ENCODE results near the gene DCP2. TPM values are rescaled to one million over a fixed set of nuclear protein-coding genes. Genes with fewer than 3 reads are reported as not detected.

Gene DCP2
- total and polyA plus RNA-seq, 2 experiments from 2014 or later, result 8.1 to 17.4 TPM

DNA sequence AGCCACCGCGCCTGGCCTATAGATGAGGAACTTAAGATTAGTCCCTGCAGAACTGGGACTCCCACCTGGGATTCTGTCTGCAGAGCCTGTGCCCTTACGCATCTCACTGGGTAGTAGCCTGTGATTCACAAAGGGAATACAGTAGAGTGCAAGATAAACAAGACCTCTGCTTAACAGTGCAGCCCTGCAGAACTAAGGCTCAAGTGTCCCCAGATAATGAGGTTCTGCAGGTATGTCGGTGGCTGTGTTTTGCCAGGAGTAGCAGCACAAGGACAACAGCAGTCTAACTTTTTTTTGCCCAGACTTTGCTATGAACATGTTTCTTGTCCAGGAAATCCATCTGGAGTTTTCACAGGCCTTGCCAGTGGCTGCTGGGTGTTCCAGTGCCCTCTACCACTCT, 59.7 kb downstream of the DCP2 start:
- no peaks in the 10 kb centered on the region for H4K20me1 ChIP-seq (ENCODE audit: insufficient read depth)
- H3K4me3 ChIP-seq, result no peak overlapping the region
- no peaks in the 10 kb centered on the region for H3K9me2 ChIP-seq (ENCODE audit: insufficient read depth)
- no peak for DNase-seq
- no peaks in the 10 kb centered on the region for H3K36me3 ChIP-seq (ENCODE audit: low read depth)
- H3K27me3 ChIP-seq (replicated peaks; ENCODE audit: insufficient read depth), result no peaks in the 10 kb centered on the region
- no peak overlapping the region for H2AFZ ChIP-seq
- in situ Hi-C loops (cut with MboI), result no loop called here
- no peaks in the 10 kb centered on the region for H3K9me3 ChIP-seq (ENCODE audit: low read depth)
- peaks cover 26% of the 10 kb centered on the region for H3K4me1 ChIP-seq (ENCODE audit: insufficient read depth)
- no peak overlapping the region for H3K9ac ChIP-seq
- H3K27ac ChIP-seq, result no peak overlapping the region
- no peaks in the 10 kb centered on the region for H3K79me2 ChIP-seq (ENCODE audit: insufficient read depth)
- peaks cover 23% of the 10 kb centered on the region for H3F3A ChIP-seq (ENCODE audit: insufficient read depth)
- no peak overlapping the region for H3K4me2 ChIP-seq (ENCODE audit: unreplicated experiment)
- TF ChIP-seq EZH2phosphoT487 (IDR thresholded peaks at IDR 0.05; ENCODE audit: insufficient read depth, low read depth) (no peak), EZH2 (IDR thresholded peaks at IDR 0.05; ENCODE audit: insufficient read depth, poor library complexity, severe bottlenecking) (no peak)
- WGBS, 2 experiments (ENCODE audit: low coverage in 1 of 2, low lambda C conversion rate in 2 of 2, missing lambda C conversion rate in 2 of 2), result 98 to 99% methylated on average over 4 of the region's 4 CpGs

DNA sequence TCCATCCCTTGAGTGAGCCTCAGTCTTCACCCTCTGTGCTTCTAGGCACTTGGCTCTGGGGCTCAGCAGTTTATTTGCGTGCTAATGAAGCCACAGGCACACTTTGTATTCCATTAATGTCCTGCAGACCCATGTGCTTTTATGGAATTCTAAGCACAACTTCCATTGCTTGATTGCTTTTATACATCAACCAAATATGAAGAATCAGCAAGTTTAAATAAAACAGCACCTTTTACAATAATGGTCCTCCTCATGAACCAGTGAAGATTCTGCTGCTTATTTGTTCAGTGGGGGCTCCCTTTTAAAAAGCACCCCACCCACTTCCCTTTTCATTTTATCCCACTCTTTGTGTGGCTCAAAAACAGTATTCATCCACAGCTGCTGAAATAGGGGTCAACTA, 60.2 kb downstream of the DCP2 start:
- no peak overlapping the region for H3K4me2 ChIP-seq (ENCODE audit: unreplicated experiment)
- no peaks in the 10 kb centered on the region for H3K27me3 ChIP-seq (replicated peaks; ENCODE audit: insufficient read depth)
- H3K4me3 ChIP-seq, result no peak overlapping the region
- no peaks in the 10 kb centered on the region for H3K9me3 ChIP-seq (ENCODE audit: low read depth)
- H3K79me2 ChIP-seq (ENCODE audit: insufficient read depth), result no peaks in the 10 kb centered on the region
- H3K36me3 ChIP-seq (ENCODE audit: low read depth), result no peaks in the 10 kb centered on the region
- no peak for TF ChIP-seq EZH2 (IDR thresholded peaks at IDR 0.05; ENCODE audit: insufficient read depth, poor library complexity, severe bottlenecking)
- TF ChIP-seq EZH2phosphoT487 (IDR thresholded peaks at IDR 0.05; ENCODE audit: insufficient read depth, low read depth), result no peak
- no peaks in the 10 kb centered on the region for H3K9me2 ChIP-seq (ENCODE audit: insufficient read depth)
- H4K20me1 ChIP-seq (ENCODE audit: insufficient read depth), result no peaks in the 10 kb centered on the region
- no peak overlapping the region for H3K9ac ChIP-seq
- 100% methylated on average over 1 of the region's 1 CpG for WGBS, 2 experiments (ENCODE audit: low coverage in 1 of 2, low lambda C conversion rate in 2 of 2, missing lambda C conversion rate in 2 of 2)
- H3K27ac ChIP-seq, result no peak overlapping the region
- H3F3A ChIP-seq (ENCODE audit: insufficient read depth), result peaks cover 23% of the 10 kb centered on the region
- DNase-seq, result no peak
- in situ Hi-C loops (cut with MboI), result no loop called here
- no peak overlapping the region for H2AFZ ChIP-seq
- H3K4me1 ChIP-seq (ENCODE audit: insufficient read depth), result peaks cover 26% of the 10 kb centered on the region

DNA sequence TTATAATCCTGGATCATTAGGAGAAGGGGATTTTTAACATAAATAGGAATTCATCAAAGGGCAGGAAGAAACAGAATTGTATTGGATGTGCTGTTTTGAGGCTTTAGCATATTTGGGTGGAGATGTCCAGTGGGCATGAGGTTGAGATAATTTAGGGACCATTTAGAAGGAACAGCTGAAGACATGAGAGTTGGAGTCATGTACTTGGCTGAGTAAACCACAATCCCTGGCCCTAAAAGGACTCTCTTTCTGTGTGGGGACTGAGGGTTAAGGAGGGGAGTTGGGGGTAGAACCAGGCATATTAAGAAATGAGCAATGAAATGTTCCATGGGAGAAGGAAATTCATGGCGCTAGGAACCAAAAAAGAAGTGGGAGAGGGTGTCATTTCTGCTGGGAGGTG, 61.5 kb downstream of the DCP2 start:
- TF ChIP-seq EZH2 (IDR thresholded peaks at IDR 0.05; ENCODE audit: insufficient read depth, poor library complexity, severe bottlenecking), result no peak
- TF ChIP-seq EZH2phosphoT487 (IDR thresholded peaks at IDR 0.05; ENCODE audit: insufficient read depth, low read depth), result no peak
- WGBS, 2 experiments (ENCODE audit: low coverage in 1 of 2, low lambda C conversion rate in 2 of 2, missing lambda C conversion rate in 2 of 2), result 100% methylated on average over 1 of the region's 1 CpG
- Histone ChIP-seq H3K27ac (no peak overlapping the region), H3K4me2 (ENCODE audit: unreplicated experiment) (no peak overlapping the region), H3K79me2 (ENCODE audit: insufficient read depth) (no peaks in the 10 kb centered on the region), H3K9ac (no peak overlapping the region), H3K9me3 (ENCODE audit: low read depth) (no peaks in the 10 kb centered on the region), H3K4me3 (no peak overlapping the region), H3K9me2 (ENCODE audit: insufficient read depth) (no peaks in the 10 kb centered on the region), H2AFZ (no peak overlapping the region), H4K20me1 (ENCODE audit: insufficient read depth) (no peaks in the 10 kb centered on the region), H3F3A (ENCODE audit: insufficient read depth) (peaks cover 16% of the 10 kb centered on the region), H3K4me1 (ENCODE audit: insufficient read depth) (peaks cover 27% of the 10 kb centered on the region), H3K36me3 (ENCODE audit: low read depth) (no peaks in the 10 kb centered on the region), H3K27me3 (replicated peaks; ENCODE audit: insufficient read depth) (no peaks in the 10 kb centered on the region)
- in situ Hi-C loops (cut with MboI), result no loop called here
- DNase-seq, result no peak

DNA sequence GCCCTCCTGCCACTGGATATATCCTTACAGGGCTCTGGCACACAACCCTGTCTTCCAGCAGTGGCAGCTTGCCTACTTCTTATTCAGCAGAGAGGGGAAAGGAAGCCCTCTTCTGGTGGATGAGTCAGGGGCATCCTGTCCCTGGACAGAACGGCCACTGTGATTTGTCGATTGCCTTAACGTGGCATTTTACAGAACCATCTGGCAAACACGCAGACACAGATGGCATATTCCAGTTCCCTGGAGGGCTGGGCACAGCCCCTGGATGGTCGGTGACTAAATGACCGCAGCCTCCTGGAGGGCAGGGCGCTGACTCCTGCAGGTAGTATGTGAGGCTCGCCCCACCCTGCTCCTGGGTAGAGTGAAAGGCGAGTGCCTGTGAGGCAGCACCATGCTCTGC, 62.1 kb downstream of the DCP2 start:
- in situ Hi-C loops (cut with MboI), result no loop called here
- H4K20me1 ChIP-seq (ENCODE audit: insufficient read depth), result no peaks in the 10 kb centered on the region
- no peak overlapping the region for H3K4me3 ChIP-seq
- DNase-seq, result peak; percentile 77
- H3K4me1 ChIP-seq (ENCODE audit: insufficient read depth), result peaks cover 29% of the 10 kb centered on the region
- H3F3A ChIP-seq (ENCODE audit: insufficient read depth), result peaks cover 10% of the 10 kb centered on the region
- no peak overlapping the region for H3K4me2 ChIP-seq (ENCODE audit: unreplicated experiment)
- H3K9me3 ChIP-seq (ENCODE audit: low read depth), result no peaks in the 10 kb centered on the region
- H3K36me3 ChIP-seq (ENCODE audit: low read depth), result no peaks in the 10 kb centered on the region
- no peak overlapping the region for H3K27ac ChIP-seq
- no peak for TF ChIP-seq EZH2 (IDR thresholded peaks at IDR 0.05; ENCODE audit: insufficient read depth, poor library complexity, severe bottlenecking)
- no peak for TF ChIP-seq EZH2phosphoT487 (IDR thresholded peaks at IDR 0.05; ENCODE audit: insufficient read depth, low read depth)
- H3K9ac ChIP-seq, result no peak overlapping the region
- no peak overlapping the region for H2AFZ ChIP-seq
- no peaks in the 10 kb centered on the region for H3K9me2 ChIP-seq (ENCODE audit: insufficient read depth)
- H3K27me3 ChIP-seq (replicated peaks; ENCODE audit: insufficient read depth), result no peaks in the 10 kb centered on the region
- 51% methylated on average over 8 to 9 of the region's 9 CpGs for WGBS, 2 experiments (ENCODE audit: low coverage in 1 of 2, low lambda C conversion rate in 2 of 2, missing lambda C conversion rate in 2 of 2)
- no peaks in the 10 kb centered on the region for H3K79me2 ChIP-seq (ENCODE audit: insufficient read depth)
